ENCODE data around the gene ATP10B.

ATP10B gene

DNA sequence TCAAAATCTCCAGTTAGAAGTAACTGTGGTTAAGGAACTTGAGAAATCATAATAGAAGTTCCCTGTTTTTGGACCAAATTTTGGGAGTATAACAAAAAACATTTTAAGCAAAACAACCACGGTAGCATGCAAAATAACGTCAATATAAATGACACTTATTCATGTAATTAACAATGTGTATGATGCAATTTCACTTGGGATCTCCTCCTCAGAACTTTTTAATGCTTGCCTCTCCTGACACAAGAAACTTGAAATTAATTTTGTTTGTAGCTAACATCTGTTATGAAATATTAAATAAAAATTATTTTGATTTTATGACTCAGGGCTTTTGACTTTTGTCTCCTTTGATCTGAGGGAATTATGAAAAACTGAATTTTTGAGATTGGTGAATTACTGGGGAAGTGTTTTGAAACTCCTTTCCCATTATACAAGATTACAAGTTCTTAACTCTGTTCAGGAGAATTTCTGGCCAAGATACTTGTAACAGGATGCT is 149.7 kb downstream of the ATP10B start:
- Histone ChIP-seq H3K4me1 (ENCODE audit: insufficient read depth, low read length) (no peaks in the 10 kb centered on the region), H3K4me3 (ENCODE audit: low read depth in 1 of 2, low read length in 2 of 2) (no peak overlapping the region), H3K36me3 (ENCODE audit: insufficient read depth, low read length) (no peaks in the 10 kb centered on the region), H3K9me3 (ENCODE audit: low read length) (no peaks in the 10 kb centered on the region), H3K9ac (ENCODE audit: low read length) (no peak overlapping the region), H3K27me3 (ENCODE audit: control insufficient read depth in 1 of 2, insufficient read depth in 2 of 2, low read length in 2 of 2) (no peaks in the 10 kb centered on the region), H3K27ac (ENCODE audit: low read depth, low read length) (no peak overlapping the region)

DNA sequence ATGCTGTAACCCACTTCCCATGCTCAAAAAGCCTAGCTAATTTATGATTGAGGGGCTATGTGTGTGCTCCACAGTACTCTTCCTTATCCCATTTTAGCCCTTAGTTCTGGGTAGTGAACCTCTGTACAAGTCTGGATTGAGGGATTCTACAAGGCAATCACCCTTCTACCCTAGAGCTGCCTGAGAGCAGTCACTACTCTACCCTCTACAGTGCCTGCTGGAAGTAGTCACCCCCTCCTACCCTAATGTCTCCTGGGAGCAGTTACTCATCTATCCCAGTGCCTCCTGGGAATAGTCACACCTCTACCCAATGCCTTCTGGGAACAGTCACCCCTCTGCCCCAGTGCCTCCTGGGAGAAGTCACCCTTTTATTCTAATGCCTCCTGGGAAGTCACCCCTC is 150.6 kb downstream of the ATP10B start:
- Histone ChIP-seq H3K27me3 (ENCODE audit: control insufficient read depth in 1 of 2, insufficient read depth in 2 of 2, low read length in 2 of 2) (no peaks in the 10 kb centered on the region), H3K36me3 (ENCODE audit: insufficient read depth, low read length) (no peaks in the 10 kb centered on the region), H3K27ac (ENCODE audit: low read depth, low read length) (no peak overlapping the region), H3K9me3 (ENCODE audit: low read length) (no peaks in the 10 kb centered on the region), H3K9ac (ENCODE audit: low read length) (no peak overlapping the region), H3K4me1 (ENCODE audit: insufficient read depth, low read length) (no peaks in the 10 kb centered on the region), H3K4me3 (ENCODE audit: low read depth in 1 of 2, low read length in 2 of 2) (no peak overlapping the region)

DNA sequence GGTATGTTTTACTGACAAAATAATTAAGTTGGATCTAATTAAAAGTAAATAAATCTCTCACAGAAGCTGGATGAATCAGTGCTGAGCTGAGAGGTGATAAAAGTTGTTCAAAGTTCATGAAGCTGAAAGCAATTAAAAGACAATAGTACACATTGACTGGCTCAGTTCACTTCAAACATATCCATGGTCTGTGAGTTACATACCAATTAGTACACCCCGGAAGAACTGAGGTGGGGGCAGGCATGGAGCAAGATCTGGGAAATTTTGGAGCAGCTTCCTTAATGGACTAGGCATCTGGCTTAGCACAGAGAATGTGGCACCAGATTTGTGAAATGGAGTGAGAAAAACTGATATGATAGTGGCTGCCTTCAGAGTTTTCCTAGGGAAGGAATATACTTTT is 152.7 kb downstream of the ATP10B start:
- H3K27me3 ChIP-seq (ENCODE audit: control insufficient read depth in 1 of 2, insufficient read depth in 2 of 2, low read length in 2 of 2): no peaks in the 10 kb centered on the region
- H3K36me3 ChIP-seq (ENCODE audit: insufficient read depth, low read length): no peaks in the 10 kb centered on the region
- H3K4me1 ChIP-seq (ENCODE audit: insufficient read depth, low read length): no peaks in the 10 kb centered on the region
- no peak overlapping the region for H3K4me3 ChIP-seq (ENCODE audit: low read depth in 1 of 2, low read length in 2 of 2)
- H3K27ac ChIP-seq (ENCODE audit: low read depth, low read length): no peak overlapping the region
- H3K9ac ChIP-seq (ENCODE audit: low read length): no peak overlapping the region
- H3K9me3 ChIP-seq (ENCODE audit: low read length): no peaks in the 10 kb centered on the region

GRCh38 chr5:160697281-160697680 is 154.7 kb downstream of the ATP10B start:
- H3K27ac ChIP-seq (ENCODE audit: low read depth, low read length): no peak overlapping the region
- no peak overlapping the region for H3K4me3 ChIP-seq (ENCODE audit: low read depth in 1 of 2, low read length in 2 of 2)

DNA sequence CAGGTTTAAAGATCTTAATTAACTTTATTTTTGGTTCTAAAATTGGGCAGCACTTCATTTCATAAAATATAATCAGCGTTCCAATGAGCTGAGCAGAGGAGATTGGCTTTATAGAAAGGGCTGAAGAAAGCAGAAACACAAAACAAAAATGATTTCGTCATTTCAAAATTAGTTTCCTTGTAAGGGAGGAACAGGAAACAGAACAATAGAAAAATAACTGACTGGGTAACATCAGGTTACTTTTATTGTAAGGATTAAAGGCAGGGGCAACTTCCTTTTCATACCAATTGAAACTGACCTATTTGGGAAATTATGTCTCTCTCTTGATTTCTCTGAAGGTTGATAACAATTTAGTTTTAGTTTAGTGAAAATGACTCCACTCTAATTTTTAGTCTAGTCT is 157.1 kb downstream of the ATP10B start:
- H3K9ac ChIP-seq (ENCODE audit: low read length): no peak overlapping the region
- no peak overlapping the region for H3K4me3 ChIP-seq (ENCODE audit: low read depth in 1 of 2, low read length in 2 of 2)
- H3K36me3 ChIP-seq (ENCODE audit: insufficient read depth, low read length): no peaks in the 10 kb centered on the region
- H3K4me1 ChIP-seq (ENCODE audit: insufficient read depth, low read length): no peaks in the 10 kb centered on the region
- no peaks in the 10 kb centered on the region for H3K9me3 ChIP-seq (ENCODE audit: low read length)
- no peaks in the 10 kb centered on the region for H3K27me3 ChIP-seq (ENCODE audit: control insufficient read depth in 1 of 2, insufficient read depth in 2 of 2, low read length in 2 of 2)
- no peak overlapping the region for H3K27ac ChIP-seq (ENCODE audit: low read depth, low read length)

More at GRCh38 chr5:160697281-160697680, 154.7 kb downstream of the ATP10B start:
- H3K27me3 ChIP-seq (ENCODE audit: control insufficient read depth in 1 of 2, insufficient read depth in 2 of 2, low read length in 2 of 2): no peaks in the 10 kb centered on the region
- no peaks in the 10 kb centered on the region for H3K9me3 ChIP-seq (ENCODE audit: low read length)
- no peaks in the 10 kb centered on the region for H3K36me3 ChIP-seq (ENCODE audit: insufficient read depth, low read length)
- H3K4me1 ChIP-seq (ENCODE audit: insufficient read depth, low read length): no peaks in the 10 kb centered on the region
- H3K9ac ChIP-seq (ENCODE audit: low read length): no peak overlapping the region

- no peak overlapping the region for H3K27ac ChIP-seq (ENCODE audit: low read depth, low read length)
- H3K4me1 ChIP-seq (ENCODE audit: insufficient read depth, low read length): no peaks in the 10 kb centered on the region
- H3K9ac ChIP-seq (ENCODE audit: low read length): no peak overlapping the region
- no peaks in the 10 kb centered on the region for H3K27me3 ChIP-seq (ENCODE audit: control insufficient read depth in 1 of 2, insufficient read depth in 2 of 2, low read length in 2 of 2)
- no peak overlapping the region for H3K4me3 ChIP-seq (ENCODE audit: low read depth in 1 of 2, low read length in 2 of 2)
- H3K9me3 ChIP-seq (ENCODE audit: low read length): no peaks in the 10 kb centered on the region
- no peaks in the 10 kb centered on the region for H3K36me3 ChIP-seq (ENCODE audit: insufficient read depth, low read length)
Observed at GRCh38 chr5:160693831-160694465, 158.1 kb downstream of the ATP10B start.

- Histone ChIP-seq H3K4me1 (ENCODE audit: insufficient read depth, low read length) (no peaks in the 10 kb centered on the region), H3K9me3 (ENCODE audit: low read length) (no peaks in the 10 kb centered on the region), H3K36me3 (ENCODE audit: insufficient read depth, low read length) (no peaks in the 10 kb centered on the region), H3K4me3 (ENCODE audit: low read depth in 1 of 2, low read length in 2 of 2) (no peak overlapping the region), H3K27ac (ENCODE audit: low read depth, low read length) (no peak overlapping the region), H3K27me3 (ENCODE audit: control insufficient read depth in 1 of 2, insufficient read depth in 2 of 2, low read length in 2 of 2) (no peaks in the 10 kb centered on the region), H3K9ac (ENCODE audit: low read length) (no peak overlapping the region)
Observed at GRCh38 chr5:160692271-160692670, 159.7 kb downstream of the ATP10B start.

GRCh38 chr5:160685695-160686094 is 166.3 kb downstream of the ATP10B start:
- no peaks in the 10 kb centered on the region for H3K27me3 ChIP-seq (ENCODE audit: control insufficient read depth in 1 of 2, insufficient read depth in 2 of 2, low read length in 2 of 2)
- no peak overlapping the region for H3K4me3 ChIP-seq (ENCODE audit: low read depth in 1 of 2, low read length in 2 of 2)
- no peaks in the 10 kb centered on the region for H3K36me3 ChIP-seq (ENCODE audit: insufficient read depth, low read length)
- no peaks in the 10 kb centered on the region for H3K4me1 ChIP-seq (ENCODE audit: insufficient read depth, low read length)
- no peak overlapping the region for H3K9ac ChIP-seq (ENCODE audit: low read length)
- no peak overlapping the region for H3K27ac ChIP-seq (ENCODE audit: low read depth, low read length)
- peaks cover 2% of the 10 kb centered on the region for H3K9me3 ChIP-seq (ENCODE audit: low read length)

DNA sequence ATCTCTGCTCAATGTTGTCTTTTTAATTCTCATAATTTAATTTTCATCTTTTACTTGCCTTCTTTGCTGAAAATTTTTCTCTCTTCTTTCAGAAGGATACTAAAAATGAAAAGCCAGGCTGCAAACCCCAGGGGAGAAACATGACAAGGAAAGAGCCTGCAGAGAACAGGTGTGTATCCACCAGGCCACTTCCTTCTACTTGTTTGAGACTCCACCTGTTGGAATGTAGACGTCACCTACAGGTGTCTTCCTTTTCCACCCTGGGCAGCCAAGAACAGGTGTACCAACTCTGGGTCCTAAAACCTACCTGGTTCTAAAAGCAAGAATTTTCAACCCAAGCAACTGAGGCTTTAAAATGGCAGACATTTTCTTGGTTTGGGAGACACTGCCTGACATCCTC is 166.8 kb downstream of the ATP10B start:
- Histone ChIP-seq H3K9me3 (ENCODE audit: low read length) (peaks cover 3% of the 10 kb centered on the region), H3K27ac (ENCODE audit: low read depth, low read length) (no peak overlapping the region), H3K4me3 (ENCODE audit: low read depth in 1 of 2, low read length in 2 of 2) (no peak overlapping the region), H3K9ac (ENCODE audit: low read length) (no peak overlapping the region), H3K4me1 (ENCODE audit: insufficient read depth, low read length) (no peaks in the 10 kb centered on the region), H3K27me3 (ENCODE audit: control insufficient read depth in 1 of 2, insufficient read depth in 2 of 2, low read length in 2 of 2) (no peaks in the 10 kb centered on the region), H3K36me3 (ENCODE audit: insufficient read depth, low read length) (no peaks in the 10 kb centered on the region)

GRCh38 chr5:160679567-160680309 is 172.3 kb downstream of the ATP10B start:
- Histone ChIP-seq H3K27me3 (ENCODE audit: control insufficient read depth in 1 of 2, insufficient read depth in 2 of 2, low read length in 2 of 2) (no peaks in the 10 kb centered on the region), H3K9ac (ENCODE audit: low read length) (no peak overlapping the region), H3K27ac (ENCODE audit: low read depth, low read length) (no peak overlapping the region), H3K9me3 (ENCODE audit: low read length) (peaks cover 3% of the 10 kb centered on the region), H3K4me3 (ENCODE audit: low read depth in 1 of 2, low read length in 2 of 2) (no peak overlapping the region), H3K4me1 (ENCODE audit: insufficient read depth, low read length) (no peaks in the 10 kb centered on the region), H3K36me3 (ENCODE audit: insufficient read depth, low read length) (no peaks in the 10 kb centered on the region)

- Histone ChIP-seq H3K36me3 (ENCODE audit: insufficient read depth, low read length) (no peaks in the 10 kb centered on the region), H3K9ac (ENCODE audit: low read length) (no peak overlapping the region), H3K4me3 (ENCODE audit: low read depth in 1 of 2, low read length in 2 of 2) (no peak overlapping the region), H3K27ac (ENCODE audit: low read depth, low read length) (no peak overlapping the region), H3K9me3 (ENCODE audit: low read length) (peaks cover 3% of the 10 kb centered on the region), H3K4me1 (ENCODE audit: insufficient read depth, low read length) (no peaks in the 10 kb centered on the region), H3K27me3 (ENCODE audit: control insufficient read depth in 1 of 2, insufficient read depth in 2 of 2, low read length in 2 of 2) (no peaks in the 10 kb centered on the region)
Observed at GRCh38 chr5:160675988-160676387, 176.0 kb downstream of the ATP10B start.

GRCh38 chr5:160674901-160675300 is 177.1 kb downstream of the ATP10B start:
- no peak overlapping the region for H3K4me3 ChIP-seq (ENCODE audit: low read depth in 1 of 2, low read length in 2 of 2)
- H3K9ac ChIP-seq (ENCODE audit: low read length): no peak overlapping the region
- H3K36me3 ChIP-seq (ENCODE audit: insufficient read depth, low read length): no peaks in the 10 kb centered on the region
- no peak overlapping the region for H3K27ac ChIP-seq (ENCODE audit: low read depth, low read length)
- H3K4me1 ChIP-seq (ENCODE audit: insufficient read depth, low read length): no peaks in the 10 kb centered on the region
- no peaks in the 10 kb centered on the region for H3K27me3 ChIP-seq (ENCODE audit: control insufficient read depth in 1 of 2, insufficient read depth in 2 of 2, low read length in 2 of 2)
- H3K9me3 ChIP-seq (ENCODE audit: low read length): no peaks in the 10 kb centered on the region
